ENCODE data around the gene STAT3.

DNA sequence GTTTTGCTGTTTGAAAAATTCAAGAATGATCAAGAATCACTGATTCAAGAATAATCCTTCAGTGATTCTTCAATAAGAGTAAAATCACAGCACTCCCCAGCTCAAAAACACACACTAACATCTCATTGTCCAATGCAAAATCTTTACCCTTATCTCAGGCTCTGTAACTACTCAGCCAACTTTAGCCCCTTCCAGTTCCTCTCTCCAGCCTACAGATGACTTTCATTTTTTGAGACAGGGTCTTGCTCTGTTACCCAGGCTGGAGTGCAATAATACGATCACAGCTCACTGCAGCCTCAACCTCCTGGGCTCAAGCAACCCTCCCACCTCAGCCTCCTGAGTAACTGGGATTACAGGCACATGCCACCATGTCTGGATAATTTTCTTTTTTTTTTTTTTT, 25.0 kb downstream of the STAT3 start:
- TF ChIP-seq, protein P1, sequence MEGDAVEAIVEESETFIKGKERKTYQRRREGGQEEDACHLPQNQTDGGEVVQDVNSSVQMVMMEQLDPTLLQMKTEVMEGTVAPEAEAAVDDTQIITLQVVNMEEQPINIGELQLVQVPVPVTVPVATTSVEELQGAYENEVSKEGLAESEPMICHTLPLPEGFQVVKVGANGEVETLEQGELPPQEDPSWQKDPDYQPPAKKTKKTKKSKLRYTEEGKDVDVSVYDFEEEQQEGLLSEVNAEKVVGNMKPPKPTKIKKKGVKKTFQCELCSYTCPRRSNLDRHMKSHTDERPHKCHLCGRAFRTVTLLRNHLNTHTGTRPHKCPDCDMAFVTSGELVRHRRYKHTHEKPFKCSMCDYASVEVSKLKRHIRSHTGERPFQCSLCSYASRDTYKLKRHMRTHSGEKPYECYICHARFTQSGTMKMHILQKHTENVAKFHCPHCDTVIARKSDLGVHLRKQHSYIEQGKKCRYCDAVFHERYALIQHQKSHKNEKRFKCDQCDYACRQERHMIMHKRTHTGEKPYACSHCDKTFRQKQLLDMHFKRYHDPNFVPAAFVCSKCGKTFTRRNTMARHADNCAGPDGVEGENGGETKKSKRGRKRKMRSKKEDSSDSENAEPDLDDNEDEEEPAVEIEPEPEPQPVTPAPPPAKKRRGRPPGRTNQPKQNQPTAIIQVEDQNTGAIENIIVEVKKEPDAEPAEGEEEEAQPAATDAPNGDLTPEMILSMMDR (IDR thresholded peaks at IDR 0.05; ENCODE audit: low read depth, low read length): no peak
- TF ChIP-seq MYC (IDR thresholded peaks at IDR 0.05; ENCODE audit: low read depth, low read length): no peak
- TF ChIP-seq, protein P2, sequence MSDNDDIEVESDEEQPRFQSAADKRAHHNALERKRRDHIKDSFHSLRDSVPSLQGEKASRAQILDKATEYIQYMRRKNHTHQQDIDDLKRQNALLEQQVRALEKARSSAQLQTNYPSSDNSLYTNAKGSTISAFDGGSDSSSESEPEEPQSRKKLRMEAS (IDR thresholded peaks at IDR 0.05; ENCODE audit: low read depth, low read length): no peak
